ENCODE data around the gene PMS1.
"Not testable (repeated sequence)": the region's sequence is repeated elsewhere in the genome, so short reads cannot be mapped to it uniquely, and the experiment has no call there.

PMS1 gene

DNA sequence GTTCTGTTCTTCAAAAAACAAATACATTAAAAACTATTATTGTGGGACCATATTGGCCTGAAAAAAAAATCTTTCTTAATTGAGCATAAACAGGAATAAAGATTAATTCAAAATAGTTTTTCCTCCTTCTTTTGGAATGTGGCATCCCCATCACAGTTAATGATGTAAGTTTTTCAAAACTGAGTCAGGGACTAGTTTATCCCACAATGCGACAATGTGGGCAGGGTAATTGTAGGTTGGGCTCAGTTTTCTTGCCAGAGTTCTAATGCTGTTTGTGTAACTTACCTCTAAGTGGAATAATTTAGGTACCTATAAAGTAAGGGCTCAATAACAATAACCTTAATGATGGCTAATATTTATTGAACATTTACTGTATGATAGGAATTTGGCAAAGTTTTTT is 82.0 kb downstream of the PMS1 start:
- DNase-seq = no peak

GRCh38 chr2:189868896-189869295 is 84.6 kb downstream of the PMS1 start:
- no peak for DNase-seq

DNA sequence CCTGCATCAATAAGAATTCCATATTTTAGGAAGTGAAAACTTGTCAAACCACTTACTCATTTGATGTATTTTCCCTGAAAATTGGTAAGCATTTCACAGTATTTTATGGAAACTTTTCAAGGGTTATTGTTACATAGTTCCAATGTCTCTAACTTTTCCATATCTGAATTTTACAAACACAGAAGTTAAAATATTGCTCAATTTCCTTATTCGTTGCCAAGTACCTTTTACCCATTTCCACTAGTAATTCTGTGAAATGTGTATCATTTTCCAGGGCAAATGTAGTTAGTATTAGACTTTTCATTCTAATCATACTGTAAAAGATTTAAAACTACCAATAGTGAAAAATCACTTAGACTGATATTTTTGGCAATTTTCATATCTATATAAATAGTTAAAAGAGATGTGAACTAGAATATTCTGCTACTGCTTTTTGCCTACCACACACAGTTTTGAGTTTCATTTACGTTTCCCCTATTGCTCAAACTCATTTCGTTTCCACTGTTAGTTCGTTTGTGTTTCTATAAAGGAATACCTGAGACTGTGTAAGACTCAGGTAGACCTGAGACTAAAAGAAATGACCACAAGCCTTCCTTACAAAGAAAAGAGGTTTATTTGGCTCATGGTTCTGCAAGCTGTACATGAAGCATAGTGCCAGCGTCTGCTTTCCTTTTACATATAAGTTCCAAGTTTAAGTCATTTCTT is 86.3 kb downstream of the PMS1 start:
- DNase-seq = no peak

DNA sequence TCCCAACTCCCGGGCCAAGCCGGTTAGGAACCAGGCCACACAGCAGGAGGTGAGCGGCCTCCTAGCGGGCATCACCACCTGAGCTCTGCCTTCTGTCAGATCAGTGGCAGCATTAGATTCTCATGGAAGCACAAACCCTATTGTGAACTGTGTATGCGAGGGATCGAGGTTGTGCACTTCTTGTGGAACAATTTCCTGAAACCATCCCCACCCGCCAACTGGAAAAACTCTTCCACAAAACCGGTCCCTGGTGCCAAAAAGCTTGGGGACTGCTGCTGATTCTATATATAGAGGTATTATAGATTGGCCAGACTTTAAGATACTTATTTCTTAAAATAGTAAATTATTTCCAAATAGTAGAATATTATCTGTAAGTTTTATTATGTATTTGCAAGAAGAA is 89.4 kb downstream of the PMS1 start:
- DNase-seq = no peak

DNA sequence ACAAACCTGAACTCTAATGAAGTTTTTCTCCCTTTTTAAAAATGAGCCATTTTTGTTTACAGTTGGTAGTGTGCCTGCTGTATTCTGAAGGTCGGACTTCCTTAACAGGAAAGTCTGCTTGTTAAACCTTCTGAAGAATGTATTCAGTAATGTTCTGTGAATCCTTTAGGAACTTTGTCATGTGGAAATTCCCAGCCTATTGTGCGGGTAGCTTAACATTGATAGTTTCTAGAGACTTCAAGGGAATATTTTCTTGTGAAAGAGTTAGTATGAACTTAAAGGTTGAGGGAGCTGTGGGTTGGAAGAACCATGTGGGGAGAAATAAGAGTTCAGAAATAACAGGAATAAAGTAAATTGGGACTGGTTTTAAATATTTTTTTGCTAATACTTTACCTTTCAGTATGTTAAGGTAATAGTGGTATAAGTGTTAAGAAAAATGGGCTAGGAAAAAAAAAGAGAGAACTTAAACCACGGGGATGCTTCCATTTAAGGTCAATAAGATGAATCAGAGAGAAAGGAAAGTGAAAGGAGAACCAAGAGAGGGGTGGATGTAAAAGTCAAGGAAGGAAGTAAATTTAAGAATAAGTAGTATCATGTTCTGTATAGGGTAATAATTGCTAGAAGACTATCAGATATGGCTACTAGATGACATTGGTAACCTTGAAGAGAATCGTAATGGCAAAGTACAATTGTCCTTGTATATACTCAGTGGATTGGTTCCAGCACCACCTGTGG is 90.5 kb downstream of the PMS1 start:
- peak in 1 of 5 donors; percentile 9 for DNase-seq

GRCh38 chr2:189876271-189876670 is 92.0 kb downstream of the PMS1 start:
- no peak for DNase-seq

DNA sequence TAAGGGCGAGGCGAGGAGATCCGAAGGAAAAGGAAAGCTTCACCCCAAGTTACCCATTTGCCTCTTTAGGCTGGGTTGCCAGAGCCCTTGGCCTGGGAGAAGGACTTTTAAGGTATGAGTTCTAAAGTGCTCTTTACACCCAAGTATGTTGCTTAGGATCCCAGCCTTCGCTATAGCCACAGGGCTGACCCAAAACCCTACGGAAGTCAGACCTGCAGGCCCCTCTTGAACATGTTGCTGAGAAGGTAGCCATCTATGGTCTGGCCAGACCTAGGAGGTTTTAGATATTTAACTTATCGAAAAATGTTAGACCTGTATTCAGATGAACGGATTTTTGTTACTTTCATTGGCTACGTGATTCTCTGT is 95.4 kb downstream of the PMS1 start:
- no peak for DNase-seq

DNA sequence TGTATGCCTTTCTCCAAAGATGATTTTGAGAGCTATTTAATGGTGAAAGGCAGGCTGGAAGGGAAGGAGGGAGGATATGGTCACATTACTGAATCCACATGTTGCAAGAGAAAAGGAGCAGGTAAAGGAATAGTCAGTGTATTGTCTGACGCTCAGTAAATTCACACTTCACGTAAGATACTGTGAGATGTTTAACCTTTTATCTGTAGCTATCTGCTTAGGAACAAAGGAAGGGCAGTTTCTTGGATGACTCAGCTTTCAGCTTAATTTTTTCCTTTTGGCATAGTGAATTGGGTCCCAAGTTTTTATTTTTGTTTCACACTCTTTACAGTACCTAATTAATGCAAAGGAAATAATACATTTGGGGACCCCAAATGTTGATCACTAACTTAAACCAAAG is 96.2 kb downstream of the PMS1 start:
- DNase-seq = no peak

DNA sequence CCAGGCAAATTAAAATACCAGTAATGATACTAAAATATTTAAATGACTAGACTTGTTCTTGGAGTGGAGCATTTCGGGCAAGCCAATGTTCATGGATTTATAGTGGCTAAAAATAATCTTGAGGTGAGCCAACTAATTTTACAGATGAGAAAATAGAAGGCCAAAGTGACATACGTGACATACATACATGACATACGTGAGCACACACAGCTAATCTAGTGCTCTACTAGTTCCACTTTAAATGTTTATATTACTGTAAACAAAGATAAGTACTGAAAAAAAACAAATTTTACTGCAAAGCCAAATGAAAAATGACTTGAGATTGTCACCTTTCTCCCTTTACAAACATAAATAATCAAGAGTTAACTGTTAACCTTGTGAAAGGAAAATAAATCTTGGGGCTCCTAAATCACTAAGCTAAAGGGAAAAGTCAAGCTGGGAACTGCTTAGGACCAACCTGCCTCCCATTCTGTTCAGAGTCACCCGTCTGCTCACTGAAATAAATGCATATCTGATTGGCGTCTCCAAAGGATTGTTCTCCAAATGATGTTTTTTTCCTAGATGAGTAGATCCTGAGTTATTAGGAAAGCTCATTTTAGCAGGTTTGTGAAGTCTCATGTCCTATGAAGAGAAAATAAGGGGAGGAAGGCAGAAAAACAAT is 96.7 kb downstream of the PMS1 start:
- DNase-seq = no peak

DNA sequence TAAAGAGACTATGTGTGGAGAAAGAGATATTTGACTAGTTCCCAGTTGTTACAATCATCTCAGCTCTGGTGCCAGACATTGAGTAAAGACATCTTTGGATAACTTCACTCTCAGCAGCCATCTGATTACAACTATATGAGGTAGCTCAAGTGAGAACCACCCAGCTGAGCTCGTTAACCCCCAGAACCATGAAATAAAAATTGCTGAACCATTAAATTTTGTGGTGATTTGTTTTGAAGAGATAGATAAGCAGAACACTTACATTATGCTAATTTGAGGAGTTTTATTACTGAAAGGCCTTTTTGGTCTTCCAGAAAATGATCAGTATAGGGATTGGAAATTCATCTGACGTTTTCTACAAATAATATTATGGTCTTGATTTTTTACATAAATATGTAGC is 101.1 kb downstream of the PMS1 start:
- no peak for DNase-seq

- DNase-seq = not testable (repeated sequence)
Measured at GRCh38 chr2:189892546-189893294, 108.5 kb downstream of the PMS1 start.

GRCh38 chr2:189896809-189897208 is 112.6 kb downstream of the PMS1 start:
- DNase-seq = no peak

DNA sequence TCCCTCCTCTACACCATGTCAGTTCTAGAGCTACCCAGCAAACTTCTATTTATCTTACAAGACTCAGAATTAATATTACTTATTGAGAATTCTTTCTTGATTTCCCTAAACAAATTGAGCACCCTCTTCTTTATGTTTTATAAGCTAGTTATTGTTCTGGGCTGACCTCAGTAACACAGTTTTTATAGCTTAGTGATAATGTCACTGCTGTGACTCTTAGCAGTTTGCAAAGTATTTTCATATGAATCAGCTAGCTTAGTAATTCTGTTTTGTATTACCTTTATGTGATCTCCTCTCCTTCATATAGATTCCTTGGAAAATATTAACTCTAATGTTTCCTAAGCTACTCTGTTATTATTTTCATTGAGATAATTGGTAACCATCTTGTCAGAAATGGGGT is 114.9 kb downstream of the PMS1 start:
- DNase-seq = no peak

- DNase-seq = no peak
Measured at GRCh38 chr2:189900726-189901125, 116.5 kb downstream of the PMS1 start.

DNA sequence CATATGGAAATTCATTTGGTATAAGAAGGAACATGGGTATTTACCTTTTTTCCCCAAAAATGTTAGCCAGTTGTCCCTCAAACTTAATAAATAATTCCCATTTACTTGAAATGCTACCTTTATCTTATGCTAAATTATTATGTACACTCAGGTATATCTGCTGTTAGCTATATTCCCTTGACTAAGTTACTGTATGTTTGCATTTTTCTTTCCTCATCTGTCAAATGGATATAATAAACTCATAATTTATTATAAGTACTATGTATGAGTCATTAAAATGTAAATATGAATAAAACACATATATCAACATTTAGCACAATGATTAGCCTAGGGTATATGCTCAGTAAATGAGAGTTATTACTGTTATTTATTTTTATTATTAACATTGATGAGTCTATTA is 117.4 kb downstream of the PMS1 start:
- no peak for DNase-seq

GRCh38 chr2:189913821-189914220 is 129.6 kb downstream of the PMS1 start:
- no peak for DNase-seq

DNA sequence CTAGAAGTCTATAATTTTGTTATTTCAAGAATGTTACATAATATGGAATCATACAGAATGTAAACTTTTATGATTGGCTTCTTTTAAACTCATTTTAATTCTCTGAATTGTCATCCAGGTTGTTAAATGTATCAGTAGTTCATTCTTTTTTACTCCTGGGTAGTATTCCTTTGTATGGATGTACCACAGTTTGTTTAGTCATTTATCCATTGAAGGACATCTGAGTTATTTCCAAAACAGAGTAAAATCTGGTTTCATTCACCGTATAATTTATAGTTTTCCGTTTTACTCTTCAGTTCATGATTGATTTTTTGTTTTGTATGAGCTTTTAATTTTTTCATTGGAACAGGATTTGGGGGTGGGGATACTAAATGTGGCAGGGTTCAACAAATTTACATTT is 132.4 kb downstream of the PMS1 start:
- DNase-seq = no peak
